GM19455 (cell line): ENCODE data around the gene ZC3H11A.

ENCODE experiments used
- ATAC-seq: cut with Tn5 transposase; IDR thresholded peaks from one replicate; pipeline ENCODE4 v1.9.1; 2021; ENCODE audit not compliant: unreplicated experiment

ZC3H11A gene

DNA sequence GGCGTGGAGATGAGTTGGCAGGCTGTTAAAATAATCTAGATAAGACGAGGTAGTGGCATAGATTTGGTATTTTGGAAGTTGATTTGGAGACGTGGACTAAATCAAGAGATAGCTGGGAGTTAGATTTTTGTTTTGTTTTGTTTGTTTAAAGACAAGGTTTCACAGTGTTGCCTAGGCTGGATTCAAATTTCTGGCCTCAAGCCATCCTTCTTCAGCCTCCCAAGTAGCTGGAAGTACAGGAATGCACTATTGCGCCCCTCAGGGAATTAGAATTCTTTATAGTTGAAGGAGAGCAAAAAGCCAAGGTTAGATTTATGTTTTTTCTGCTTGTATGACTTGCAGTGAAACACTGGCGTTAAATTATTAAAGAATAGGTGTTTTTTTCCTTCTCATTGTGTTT, 43.7 kb downstream of the ZC3H11A start:
- no peak for ATAC-seq

DNA sequence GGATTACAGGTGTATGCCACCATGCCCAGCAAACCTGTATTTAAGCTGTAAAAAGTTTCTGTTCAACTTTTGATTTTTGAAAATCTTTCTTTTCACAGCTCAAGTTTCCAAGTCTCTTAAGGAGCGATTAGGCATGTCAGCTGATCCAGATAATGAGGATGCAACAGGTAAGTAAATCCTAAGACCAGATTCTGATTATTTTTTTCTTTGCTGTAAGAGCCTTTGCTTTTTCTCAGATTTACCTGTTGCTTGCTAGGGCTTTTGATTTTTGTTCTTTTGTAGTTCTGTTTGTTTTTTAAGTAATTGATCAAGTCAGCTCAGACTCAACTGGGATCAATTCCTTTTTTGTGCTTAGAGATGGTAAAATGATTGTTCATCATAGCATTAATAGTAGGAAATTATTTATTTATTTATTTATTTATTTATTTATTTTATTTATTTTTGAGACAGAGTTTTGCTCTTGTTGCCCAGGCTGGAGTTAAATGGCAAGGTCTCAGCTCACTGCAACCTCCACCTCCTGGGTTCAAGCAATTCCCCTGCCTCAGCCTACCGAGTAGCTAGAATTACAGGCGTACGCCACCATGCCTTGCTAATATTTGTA, 44.9 kb downstream of the ZC3H11A start:
- no peak for ATAC-seq

- no peak for ATAC-seq
Measured at GRCh38 chr1:203842559-203842876, 47.1 kb downstream of the ZC3H11A start.

- no peak for ATAC-seq
Measured at GRCh38 chr1:203843435-203843834, 48.0 kb downstream of the ZC3H11A start.
